Heart left ventricle (tissue), 16 donors: Measurements from ENCODE around the gene GPR171. TPM values are rescaled to one million over a fixed set of nuclear protein-coding genes. Genes with fewer than 3 reads are reported as not detected.

Experiments used
- ATAC-seq, 4 donors: fragments of 200-7000 bp; cut with Tn5 transposase; one replicate each; pipeline ENCODE4 v1.9.1; 2020 to 2022; ENCODE audit warnings: moderate library complexity in 4 of 4, mild to moderate bottlenecking in 3 of 4, moderate number of reproducible peaks in 1 of 4
- DNase-seq, 5 donors: peaks; one replicate each; pipeline ENCODE4 v3.0.0-alpha.2; 2020
- H3K27ac ChIP-seq, 12 donors: fragments of 200-600 bp; sonication (generic) in 4 of 12; one replicate each; pipeline versions ENCODE4 v1.5.0 to v1.8.0; 2016 to 2022; ENCODE audit warnings: mild to moderate bottlenecking in 2 of 12
- H3K27me3 ChIP-seq, 9 donors: fragments of 200-600 bp; sonication (generic) in 2 of 9; one replicate each; pipeline versions ENCODE4 v1.5.1 to v1.8.0; 2016 to 2022; ENCODE audit warnings: mild to moderate bottlenecking in 3 of 9
- H3K36me3 ChIP-seq, 9 donors: fragments of 200-600 bp; sonication (generic) in 2 of 9; one replicate each; pipeline versions ENCODE4 v1.5.0 to v1.8.0; 2018 to 2022; ENCODE audit warnings: mild to moderate bottlenecking in 2 of 9
- H3K4me1 ChIP-seq, 12 donors: fragments of 200-600 bp; sonication (generic) in 4 of 12; one replicate each; pipeline versions ENCODE4 v1.5.0 to v1.8.0; 2016 to 2022; ENCODE audit warnings: mild to moderate bottlenecking in 3 of 12
- H3K4me3 ChIP-seq, 12 donors: fragments of 200-600 bp; sonication (generic) in 4 of 12; one replicate each; pipeline versions ENCODE4 v1.5.0 to v1.8.0; 2017 to 2022; ENCODE audit warnings: mild to moderate bottlenecking in 9 of 12, moderate library complexity in 4 of 12
- H3K9me3 ChIP-seq, 12 donors: fragments of 200-600 bp; sonication (generic) in 4 of 12; one replicate each; pipeline versions ENCODE4 v1.5.0 to v1.8.0; 2016 to 2022; ENCODE audit warnings: mild to moderate bottlenecking in 1 of 12
- CTCF ChIP-seq, 12 donors: fragments of 200-600 bp; sonication (generic) in 4 of 12; IDR thresholded peaks; one replicate each; pipeline versions ENCODE4 v1.5.0 to v1.8.0; 2018 to 2022; ENCODE audit warnings: antibody characterized with exemption in 12 of 12, mild to moderate bottlenecking in 5 of 12
- POLR2A ChIP-seq, 2 donors: fragments of 450-650 bp; IDR thresholded peaks; one replicate each; pipeline ENCODE4 v1.6.1; 2017; ENCODE audit warnings: antibody characterized with exemption in 2 of 2, mild to moderate bottlenecking in 2 of 2, moderate library complexity in 2 of 2
- WGBS, 4 donors: extraction: QIAGEN DNeasy Blood & Tissue Kit in 2 of 4; methylation state at CpG; one replicate each; pipeline versions ENCODE4 v1.1.5 to v1.1.7; 2013 to 2018; 5-methylcytosine and 5-hydroxymethylcytosine counted together
- intact Hi-C, 10 donors: fragments of 100-400 bp; cut with DNase I; formaldehyde crosslinking; loops; one replicate each; pipeline versions ENCODE4 v1.11.1 to v1.14.2; 2022
- polyA plus RNA-seq, 2 donors: library from polyadenylated mRNA; stranded (reverse); fragments of 200-250 nt; gene quantifications; one replicate each; pipeline ENCODE4 v1.2.3, GENCODE V29; 2013
- total RNA-seq, 9 donors: library from RNA; depleted of rRNA in 2 of 9; stranded (reverse); fragments of >200 nt in 2 of 9; fragmentation: NEBNext Ultra II Directional in 3 of 9; extraction: Animal tissue kit (Norgen Biotek cat#: 25700) in 3 of 9; gene quantifications; one replicate each; pipeline versions ENCODE4 v1.1.0 to v1.2.4, GENCODE V29; 2016 to 2023
- donor health status: ischemic (EF 13 %, LVEDD 7.1; RV severe dilation, severe dysfunction).
- donor health status: healthy with polysubstance abuse.
- donor health status: DM: no; HTN: yes; CAD: no.
- donor health status: DM: no; HTN: no; CAD: no.
- donor health status: ischemic (EF 25% LVEDD 6.9; RV normal size, moderate dysfunction).
- donor health status: ischemic (EF 25% LVEDD 5.7; RV mildly dilated, moderate dysfunction).
- donor health status: healthy.
- donor health status: DM: yes; HTN: yes; CAD: no.
- donor health status: ischemic (EF 35%, LVEDD 5.7; RV mildly dilated, moderate dysfunction).
- donor health status: nonischemic (EF 11% LVEDD 7.7; RV severe dilation, severe dysfunction).
- donor health status: DM: yes; HTN: yes; CAD: no.
- donor health status: PGD.
- donor health status: ischemic (EF 29% LVEDD 5.4; RV normal size, mild dysfunction).
- donor health status: nonischemic (EF 23%, LVEDD 6.1; RV moderate dilation, normal function).

The GPR171 gene
- total and polyA plus RNA-seq, 11 donors, result 0.18 to 2.1 (median 0.34) TPM; not detected in 5

- ATAC-seq (no peak), DNase-seq (no peak)
- intact Hi-C loops, result no loop called here
- H3K4me3 ChIP-seq, result no peak overlapping the region
- H3K27ac ChIP-seq, result peak overlapping the region in 1 of 12 donors; percentile 84
- H3K27me3 ChIP-seq, result no peaks in the 10 kb centered on the region
- WGBS, 4 donors, result 88 to 94% (median 92%) methylated on average over 6 of the region's 6 CpGs
- H3K4me1 ChIP-seq, result peaks cover 0 to 31% (median 0%) of the 10 kb centered on the region in 12 donors
- TF ChIP-seq CTCF (IDR thresholded peaks at IDR 0.05) (no peak), POLR2A (IDR thresholded peaks at IDR 0.05) (no peak)
- no peaks in the 10 kb centered on the region for H3K9me3 ChIP-seq
- no peaks in the 10 kb centered on the region for H3K36me3 ChIP-seq
Measured at GRCh38 chr3:151205482-151205881, 2.5 kb upstream of the GPR171 start.

- H3K27me3 ChIP-seq, result no peaks in the 10 kb centered on the region
- no peaks in the 10 kb centered on the region for H3K36me3 ChIP-seq
- peak overlapping the region in 1 of 12 donors; percentile 84 for H3K27ac ChIP-seq
- intact Hi-C loops, result no loop called here
- no peak for TF ChIP-seq CTCF (IDR thresholded peaks at IDR 0.05)
- no peak for TF ChIP-seq POLR2A (IDR thresholded peaks at IDR 0.05)
- 81 to 90% (median 84%) methylated on average over 3 of the region's 3 CpGs for WGBS, 4 donors
- no peak overlapping the region for H3K4me3 ChIP-seq
- no peak for DNase-seq
- no peaks in the 10 kb centered on the region for H3K9me3 ChIP-seq
- ATAC-seq, result no peak
- H3K4me1 ChIP-seq, result peaks cover 0 to 26% (median 0%) of the 10 kb centered on the region in 12 donors
Measured at GRCh38 chr3:151204530-151205402, 1.8 kb upstream of the GPR171 start.

- TF ChIP-seq CTCF (IDR thresholded peaks at IDR 0.05), result no peak
- TF ChIP-seq POLR2A (IDR thresholded peaks at IDR 0.05), result no peak
- no peaks in the 10 kb centered on the region for H3K9me3 ChIP-seq
- peaks cover 0 to 28% (median 0%) of the 10 kb centered on the region in 12 donors for H3K4me1 ChIP-seq
- intact Hi-C loops, result no loop called here
- 91 to 95% (median 93%) methylated on average over 7 of the region's 7 CpGs for WGBS, 4 donors
- no peak for DNase-seq
- peak overlapping the region in 1 of 12 donors; percentile 84 for H3K27ac ChIP-seq
- peak overlapping the region in 1 of 12 donors; percentile 51 for H3K4me3 ChIP-seq
- no peaks in the 10 kb centered on the region for H3K27me3 ChIP-seq
- ATAC-seq, result no peak
- H3K36me3 ChIP-seq, result no peaks in the 10 kb centered on the region
Measured at GRCh38 chr3:151201051-151201730, 1.8 kb downstream of the GPR171 start.

GRCh38 chr3:151200586-151200985 lies 2.4 kb downstream of the GPR171 start:
- no peaks in the 10 kb centered on the region for H3K36me3 ChIP-seq
- H3K27me3 ChIP-seq, result no peaks in the 10 kb centered on the region
- peaks cover 0 to 28% (median 0%) of the 10 kb centered on the region in 12 donors for H3K4me1 ChIP-seq
- ATAC-seq (no peak), DNase-seq (no peak)
- intact Hi-C loops, result no loop called here
- peak overlapping the region in 1 of 12 donors; percentile 51 for H3K4me3 ChIP-seq
- no peaks in the 10 kb centered on the region for H3K9me3 ChIP-seq
- WGBS, 4 donors, result 73 to 88% (median 77%) methylated on average over 2 of the region's 2 CpGs
- peak overlapping the region in 1 of 12 donors; percentile 84 for H3K27ac ChIP-seq
- TF ChIP-seq POLR2A (IDR thresholded peaks at IDR 0.05), result no peak
